GM19452 (cell line): ENCODE data around the gene ADD1.

Source experiments
- ATAC-seq: cut with Tn5 transposase; IDR thresholded peaks from one replicate; pipeline ENCODE4 v1.9.1; 2021; ENCODE audit not compliant: unreplicated experiment

Gene ADD1

GRCh38 chr4:2833671-2834000, 10.0 kb upstream of the ADD1 start:
- ATAC-seq, result no peak

DNA sequence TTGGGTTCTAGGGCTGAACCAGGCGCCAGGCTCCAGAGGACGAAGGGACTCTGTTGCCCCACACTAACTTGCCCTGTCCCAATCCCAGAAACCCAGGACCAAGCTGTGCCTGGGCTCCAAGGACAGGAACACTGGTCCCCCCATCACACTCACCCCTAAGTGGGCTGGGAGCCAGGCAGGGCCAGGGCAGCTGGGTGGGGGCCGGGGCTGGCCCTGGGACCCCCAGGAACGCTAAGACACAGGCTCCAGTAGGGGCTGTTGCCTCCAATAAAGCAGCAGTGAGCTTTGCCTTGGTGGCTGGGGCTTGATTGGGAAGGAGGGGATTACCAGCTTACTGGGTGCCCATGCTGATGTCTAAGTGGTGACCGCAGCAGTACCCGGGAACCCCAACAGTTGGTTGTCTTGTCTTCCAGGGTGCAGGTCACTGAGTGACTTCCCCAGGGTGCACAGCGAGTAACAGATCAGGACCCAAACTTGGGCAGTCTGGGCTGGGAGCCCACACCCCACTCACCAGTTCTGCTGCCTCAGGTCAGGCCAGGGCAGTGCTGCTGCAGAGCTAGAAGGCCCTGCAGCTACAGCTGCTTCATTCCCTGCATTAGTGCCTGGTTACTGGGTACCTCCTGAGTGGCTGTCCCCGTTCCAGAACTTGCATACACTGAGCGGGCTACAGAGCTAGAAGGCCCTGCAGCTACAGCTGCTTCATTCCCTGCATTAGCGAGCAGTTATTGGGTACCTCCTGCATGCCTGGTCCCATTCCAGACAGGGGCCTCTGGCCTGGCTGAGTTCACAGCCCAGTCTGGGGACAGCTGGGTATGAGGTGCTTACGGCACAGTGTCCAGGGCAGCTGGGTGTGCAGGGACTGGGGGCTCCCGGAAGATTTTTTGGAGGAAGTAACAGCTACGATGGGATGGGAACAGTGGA, 9.4 kb upstream of the ADD1 start:
- no peak for ATAC-seq

DNA sequence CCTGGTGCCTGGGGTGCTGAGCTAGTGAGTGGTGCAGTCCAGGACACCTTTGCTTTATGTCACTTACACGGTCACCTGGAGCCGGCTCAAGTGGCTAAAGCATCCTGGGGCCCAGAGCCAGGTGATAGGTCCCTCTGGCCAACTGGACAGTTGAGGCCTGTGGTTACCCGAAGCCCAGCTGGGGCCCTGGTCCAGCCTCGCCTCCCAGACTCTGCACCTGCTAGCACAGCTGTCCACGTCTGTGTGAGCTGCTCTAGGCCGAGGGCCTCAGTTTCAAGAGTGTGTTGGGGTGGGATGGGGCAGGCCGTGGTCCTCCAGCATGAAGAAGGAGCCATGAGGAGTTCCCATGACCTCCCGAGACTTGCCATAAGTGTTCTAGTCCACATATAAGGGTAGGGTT, 7.7 kb upstream of the ADD1 start:
- ATAC-seq, result no peak

- ATAC-seq, result no peak
Observed at GRCh38 chr4:2836391-2836859, 7.2 kb upstream of the ADD1 start.

GRCh38 chr4:2837110-2837903, 6.3 kb upstream of the ADD1 start:
- no peak for ATAC-seq

GRCh38 chr4:2837904-2838496, 5.6 kb upstream of the ADD1 start:
- no peak for ATAC-seq

- ATAC-seq, result no peak
Observed at GRCh38 chr4:2839060-2839459, 4.6 kb upstream of the ADD1 start.

- ATAC-seq, result no peak
Observed at GRCh38 chr4:2842687-2843262, 869 bp upstream of the ADD1 start.

- ATAC-seq, result peak; percentile 2
Observed at GRCh38 chr4:2843941-2844584, 419 bp downstream of the ADD1 start.

DNA sequence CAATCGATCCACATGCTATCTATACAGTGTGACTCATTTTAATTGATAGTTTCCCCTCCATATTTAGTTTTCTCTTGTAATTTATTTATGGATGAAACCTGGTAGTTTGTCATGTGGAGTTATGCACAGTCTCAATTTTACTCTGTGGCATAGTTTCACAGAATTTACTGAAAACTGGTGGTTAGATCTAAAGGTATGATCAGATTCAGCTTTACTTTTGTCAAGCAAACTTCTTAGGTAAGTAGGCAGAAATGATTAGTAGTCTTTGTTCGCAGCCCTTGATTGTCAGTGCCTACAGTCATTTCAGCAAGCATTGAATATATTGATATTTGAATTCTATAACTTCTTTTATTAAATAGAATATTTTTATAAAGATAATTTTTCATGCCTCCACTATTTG, 2.5 kb downstream of the ADD1 start:
- ATAC-seq, result no peak

GRCh38 chr4:2847302-2847871, 3.7 kb downstream of the ADD1 start:
- ATAC-seq, result no peak

GRCh38 chr4:2848449-2848848, 4.8 kb downstream of the ADD1 start:
- ATAC-seq, result no peak

DNA sequence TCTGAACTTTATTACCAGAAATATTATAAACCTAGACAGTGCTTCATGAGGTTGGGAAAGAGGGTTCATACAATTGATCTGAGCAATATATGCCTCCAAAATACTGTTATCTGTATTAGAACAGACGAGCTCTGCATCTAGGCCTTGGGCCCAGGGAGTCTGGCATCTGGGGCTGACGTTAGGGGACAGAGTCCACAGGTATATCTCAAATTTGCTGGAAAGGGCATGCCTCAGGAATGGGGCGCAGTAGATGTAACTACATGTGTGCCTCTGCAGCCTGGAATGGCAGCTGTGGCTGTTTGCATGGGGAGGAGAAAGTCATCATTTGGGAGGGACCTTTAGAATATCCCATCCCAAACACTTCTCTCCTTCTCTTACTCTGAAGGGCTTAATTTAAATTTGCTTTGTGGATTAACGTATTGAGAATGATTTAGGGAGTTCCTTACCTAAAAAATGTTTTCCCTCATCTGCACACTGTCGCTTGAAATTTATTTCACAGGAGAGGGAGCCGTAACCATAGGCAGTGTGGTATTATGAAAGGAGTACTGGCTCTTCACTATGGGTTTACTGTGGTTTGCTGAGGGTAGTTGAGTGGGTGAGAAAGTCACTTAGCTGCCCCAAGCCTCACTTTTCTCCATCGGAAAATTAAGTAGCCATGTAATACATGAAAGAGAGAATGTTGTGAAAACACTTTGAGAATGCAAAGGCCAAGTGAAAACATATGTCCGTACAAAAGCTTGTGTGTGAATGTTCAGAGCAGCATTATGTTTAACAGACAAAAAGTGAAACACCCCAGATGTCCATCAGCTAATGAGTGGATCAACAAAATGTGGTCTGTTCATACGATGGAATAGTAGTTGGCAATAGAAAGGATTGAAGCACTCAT, 5.9 kb downstream of the ADD1 start:
- no peak for ATAC-seq

GRCh38 chr4:2850966-2851798, 7.5 kb downstream of the ADD1 start:
- ATAC-seq, result no peak

DNA sequence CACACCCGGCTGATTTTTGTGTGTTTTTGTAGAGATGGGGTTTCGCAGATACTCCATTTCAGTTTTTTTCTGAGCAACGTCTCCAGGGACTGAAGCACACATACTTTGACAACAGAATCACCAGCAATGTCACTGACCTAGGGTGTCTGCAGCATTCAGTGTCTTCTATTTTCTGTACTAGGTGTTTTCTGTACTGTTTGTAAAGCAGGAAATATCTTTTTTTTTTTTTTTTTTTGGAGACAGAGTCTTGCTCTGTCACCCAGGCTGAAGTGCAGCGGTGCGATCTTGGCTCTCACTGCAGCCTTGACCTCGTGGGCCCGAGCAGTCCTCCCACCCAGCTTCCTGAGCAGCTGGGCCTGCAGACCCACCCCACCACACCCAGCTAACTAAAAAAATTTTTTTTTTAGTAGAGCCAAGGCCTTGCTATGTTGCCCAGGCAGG, 8.9 kb downstream of the ADD1 start:
- no peak for ATAC-seq

- ATAC-seq, result no peak
Observed at GRCh38 chr4:2855584-2855983, 11.9 kb downstream of the ADD1 start.

DNA sequence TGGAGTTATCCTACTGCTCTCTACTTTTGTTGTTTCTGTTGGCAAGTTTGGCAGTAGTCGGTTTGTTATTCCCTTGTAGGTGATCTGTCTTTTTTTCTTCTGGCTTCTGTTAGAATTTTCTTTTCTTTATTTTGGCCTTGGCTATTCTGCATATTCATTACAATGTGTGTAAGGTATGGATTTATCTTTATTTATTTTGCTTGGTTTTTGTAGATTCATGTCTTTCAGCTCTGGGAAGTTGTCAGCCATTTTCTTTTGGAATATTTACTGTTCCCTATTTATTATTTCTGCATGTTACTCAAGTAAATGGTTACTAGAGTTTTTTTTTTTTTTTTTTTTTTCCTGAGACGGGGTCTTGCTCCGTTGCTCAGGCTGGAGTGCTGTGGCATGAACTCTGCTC, 12.6 kb downstream of the ADD1 start:
- ATAC-seq, result no peak

DNA sequence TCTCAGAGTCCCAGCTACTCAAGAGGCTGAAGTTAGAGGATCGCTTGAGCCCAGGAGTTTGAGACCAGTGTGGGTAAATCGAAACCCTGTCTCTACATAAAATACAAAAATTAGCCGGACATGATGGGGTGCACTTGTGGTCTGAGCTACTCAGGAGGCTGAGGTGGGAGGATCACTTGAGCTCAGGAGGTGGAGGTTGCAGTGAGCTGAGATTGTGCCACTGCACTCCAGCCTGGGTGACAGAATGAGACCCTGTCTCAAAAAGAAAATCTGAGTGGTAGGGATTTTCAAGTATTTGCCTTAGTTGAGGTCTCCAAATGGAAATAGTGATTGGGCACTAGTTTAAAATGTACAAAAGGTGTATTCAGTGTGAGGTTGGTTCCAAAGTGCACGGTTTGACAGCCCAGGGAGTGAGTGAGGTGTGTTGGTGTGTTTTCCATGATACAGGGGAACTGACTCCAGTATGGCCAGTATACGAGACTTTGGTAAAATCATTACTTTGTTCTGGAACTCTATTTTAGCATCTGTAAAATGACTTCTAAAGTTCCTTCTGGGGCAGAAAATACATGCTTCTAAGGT, 13.8 kb downstream of the ADD1 start:
- no peak for ATAC-seq
